GM12878 (cell line): ENCODE results near the gene SMARCD2.
"Not testable (repeated sequence)": the region's sequence is repeated elsewhere in the genome, so short reads cannot be mapped to it uniquely, and the experiment has no call there.

Source experiments
- HCFC1 ChIP-seq: fragments of 150-350 bp; IDR thresholded peaks from 2 replicates; pipeline ENCODE4 v1.6.1; 2014; ENCODE audit warnings: low read length
- HDAC2 ChIP-seq: fragments of 200-600 bp; sonication (generic); IDR thresholded peaks from 2 replicates; pipeline ENCODE4 v1.6.1; 2017
- JUNB ChIP-seq: IDR thresholded peaks from 2 replicates; pipeline ENCODE4 v1.6.1; 2016; ENCODE audit warnings: antibody characterized with exemption, mild to moderate bottlenecking
- NR2F1 ChIP-seq: fragments of 450-650 bp; conservative IDR thresholded peaks from 2 replicates; pipeline ENCODE4 v1.6.1; 2017; ENCODE audit warnings: mild to moderate bottlenecking

DNA sequence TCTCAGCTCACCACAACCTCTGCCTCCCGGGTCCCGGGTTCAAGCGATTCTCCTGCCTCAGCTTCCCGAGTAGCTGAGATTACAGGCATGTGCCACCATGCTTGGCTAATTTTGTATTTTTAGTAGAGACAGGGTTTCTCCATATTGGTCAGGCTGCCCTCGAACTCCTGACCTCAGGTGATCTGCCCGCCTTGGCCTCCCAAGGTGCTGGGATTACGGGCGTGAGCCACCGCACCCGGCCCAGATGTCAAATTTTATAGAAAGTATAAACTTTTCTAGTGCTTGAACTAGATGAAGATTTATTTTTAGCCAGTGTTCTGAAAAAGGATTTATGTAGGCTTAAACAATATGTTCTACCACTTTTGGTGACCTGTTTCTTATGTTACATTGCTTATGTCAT lies 46.1 kb downstream of the SMARCD2 start:
- not testable (repeated sequence) for TF ChIP-seq HDAC2, HCFC1, NR2F1, JUNB
